Suprapubic skin (tissue), 3 donors: ENCODE results near the gene GIT2.

Experiments used
- POLR2AphosphoS5 ChIP-seq, 3 donors: sonication (generic); formaldehyde crosslinking; IDR thresholded peaks; one replicate each; pipeline ENCODE4 v1.6.1; 2017; ENCODE audit warnings: antibody characterized with exemption in 3 of 3
- TF ChIP-seq, protein P1 (sequence below), 2 donors: fragments of 200-600 bp in 1 of 2; fragments of 450-650 bp in 1 of 2; sonication (generic) in 1 of 2; IDR thresholded peaks; one replicate each; pipeline ENCODE4 v1.5.1; 2016 to 2019; ENCODE audit warnings: antibody characterized with exemption in 2 of 2, mild to moderate bottlenecking in 1 of 2, moderate library complexity in 1 of 2

DNA sequence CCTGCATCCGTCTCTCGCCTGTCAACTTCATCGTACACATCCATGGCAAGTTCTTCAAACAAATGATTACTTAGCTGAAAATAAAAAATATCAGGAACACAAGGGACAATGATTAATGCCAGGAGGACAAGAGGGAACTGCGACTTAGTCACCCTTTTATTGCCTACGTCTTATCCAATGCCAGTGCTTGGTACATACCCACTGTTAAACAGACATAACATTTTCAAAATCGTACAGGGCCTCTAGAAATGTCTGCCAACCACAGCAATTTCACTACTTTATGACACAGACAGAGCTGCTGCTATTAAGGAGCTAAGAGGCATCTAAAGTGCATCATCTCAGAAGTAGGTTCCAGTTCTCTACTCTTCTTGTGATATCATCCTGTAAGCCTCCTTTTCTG is 34.6 kb downstream of the GIT2 start:
- TF ChIP-seq POLR2AphosphoS5 (IDR thresholded peaks at IDR 0.05), result no peak
- TF ChIP-seq, protein P1, sequence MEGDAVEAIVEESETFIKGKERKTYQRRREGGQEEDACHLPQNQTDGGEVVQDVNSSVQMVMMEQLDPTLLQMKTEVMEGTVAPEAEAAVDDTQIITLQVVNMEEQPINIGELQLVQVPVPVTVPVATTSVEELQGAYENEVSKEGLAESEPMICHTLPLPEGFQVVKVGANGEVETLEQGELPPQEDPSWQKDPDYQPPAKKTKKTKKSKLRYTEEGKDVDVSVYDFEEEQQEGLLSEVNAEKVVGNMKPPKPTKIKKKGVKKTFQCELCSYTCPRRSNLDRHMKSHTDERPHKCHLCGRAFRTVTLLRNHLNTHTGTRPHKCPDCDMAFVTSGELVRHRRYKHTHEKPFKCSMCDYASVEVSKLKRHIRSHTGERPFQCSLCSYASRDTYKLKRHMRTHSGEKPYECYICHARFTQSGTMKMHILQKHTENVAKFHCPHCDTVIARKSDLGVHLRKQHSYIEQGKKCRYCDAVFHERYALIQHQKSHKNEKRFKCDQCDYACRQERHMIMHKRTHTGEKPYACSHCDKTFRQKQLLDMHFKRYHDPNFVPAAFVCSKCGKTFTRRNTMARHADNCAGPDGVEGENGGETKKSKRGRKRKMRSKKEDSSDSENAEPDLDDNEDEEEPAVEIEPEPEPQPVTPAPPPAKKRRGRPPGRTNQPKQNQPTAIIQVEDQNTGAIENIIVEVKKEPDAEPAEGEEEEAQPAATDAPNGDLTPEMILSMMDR (IDR thresholded peaks at IDR 0.05), result no peak
